ENCODE measurements around the gene SEMA3B. TPM values are rescaled to one million over a fixed set of nuclear protein-coding genes. Genes with fewer than 3 reads are reported as not detected.

Gene SEMA3B
- total RNA-seq (2022; extraction: Qiagen RNA extraction; ENCODE audit: low read depth): 5.2 to 10.2 TPM (median 6.5 TPM) in 5 replicates

DNA sequence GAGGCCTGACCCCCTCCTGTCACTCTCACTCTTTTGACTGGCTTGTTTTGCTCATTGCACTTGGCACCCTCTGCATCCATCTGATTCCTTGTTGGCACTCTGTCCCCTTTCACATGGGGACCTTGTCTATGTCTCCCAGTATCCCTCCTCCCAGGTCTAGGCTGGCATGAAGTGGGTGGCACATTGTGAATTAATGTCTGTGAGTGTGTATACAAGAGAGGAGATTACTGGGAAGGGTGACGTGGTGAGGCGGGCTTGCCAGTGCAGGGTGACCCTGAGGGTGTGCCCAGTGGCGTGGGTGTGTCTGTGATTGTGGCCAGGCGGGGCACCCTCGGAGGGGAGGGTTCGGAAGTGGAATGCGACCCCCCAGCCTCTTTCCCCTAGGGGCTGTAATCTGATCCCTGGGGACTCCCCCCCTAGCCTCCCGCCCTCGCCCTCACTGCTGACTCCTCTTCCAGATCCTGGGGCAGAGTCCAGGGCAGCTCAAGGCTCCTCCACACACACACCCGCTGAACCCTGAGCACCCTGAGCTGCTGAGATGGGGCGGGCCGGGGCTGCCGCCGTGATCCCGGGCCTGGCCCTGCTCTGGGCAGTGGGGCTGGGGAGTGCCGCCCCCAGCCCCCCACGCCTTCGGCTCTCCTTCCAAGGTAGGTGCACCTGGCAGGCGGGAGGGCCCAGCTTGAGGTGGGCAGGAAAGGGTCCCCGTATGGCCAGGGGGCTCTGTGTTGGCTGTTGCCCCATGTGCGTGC lies at the start of gene SEMA3B:
Gene SEMA3B, plus strand, starts transcription at position 445 of the 749 bp plus-strand sequence. Its CDS starts 94 bp downstream, at position 539.

GRCh38 chr3:50235716-50236483 lies 33.0 kb upstream of the SEMA3B start, which contains the start of gene GNAI2:
GNAI2 (plus strand) TSS chr3:50236204; CDS start chr3:50236336, 132 bp downstream.

DNA sequence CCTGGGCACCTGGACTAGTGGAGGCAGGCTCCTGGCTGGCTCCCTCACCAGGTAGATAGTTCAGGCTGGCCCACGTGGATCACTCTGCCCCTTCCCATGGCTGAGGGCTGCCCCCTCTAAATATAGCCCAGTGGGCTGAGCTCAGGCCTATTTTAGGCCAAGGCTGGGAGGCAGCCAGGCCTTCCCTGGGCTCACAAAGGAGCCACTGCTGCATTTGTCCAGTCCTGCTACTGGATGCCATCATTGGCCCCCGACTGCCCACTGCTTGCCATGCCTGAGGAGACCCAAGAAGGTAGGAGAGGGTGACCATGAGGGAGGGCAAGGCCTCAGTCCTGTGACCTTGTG lies 9.9 kb downstream of the SEMA3B start, which contains the start of gene LSMEM2:
Gene LSMEM2, plus strand, starts transcription at position 208 of the 345 bp plus-strand sequence. Its CDS starts 27 bp downstream, at position 235.

GRCh38 chr3:50292159-50293078 lies 23.5 kb downstream of the SEMA3B start, which contains the start of gene IFRD2:
IFRD2 (minus strand) TSS chr3:50292429; CDS start chr3:50292274, 155 bp downstream.

GRCh38 chr3:50298836-50299637 lies 30.1 kb downstream of the SEMA3B start, which contains the start of the genes HYAL3 and NAA80:
HYAL3 (minus strand) TSS chr3:50299405; CDS start chr3:50295602, 3,803 bp downstream.
NAA80 (minus strand) TSS chr3:50299405; CDS start chr3:50297463, 1,942 bp downstream.

DNA sequence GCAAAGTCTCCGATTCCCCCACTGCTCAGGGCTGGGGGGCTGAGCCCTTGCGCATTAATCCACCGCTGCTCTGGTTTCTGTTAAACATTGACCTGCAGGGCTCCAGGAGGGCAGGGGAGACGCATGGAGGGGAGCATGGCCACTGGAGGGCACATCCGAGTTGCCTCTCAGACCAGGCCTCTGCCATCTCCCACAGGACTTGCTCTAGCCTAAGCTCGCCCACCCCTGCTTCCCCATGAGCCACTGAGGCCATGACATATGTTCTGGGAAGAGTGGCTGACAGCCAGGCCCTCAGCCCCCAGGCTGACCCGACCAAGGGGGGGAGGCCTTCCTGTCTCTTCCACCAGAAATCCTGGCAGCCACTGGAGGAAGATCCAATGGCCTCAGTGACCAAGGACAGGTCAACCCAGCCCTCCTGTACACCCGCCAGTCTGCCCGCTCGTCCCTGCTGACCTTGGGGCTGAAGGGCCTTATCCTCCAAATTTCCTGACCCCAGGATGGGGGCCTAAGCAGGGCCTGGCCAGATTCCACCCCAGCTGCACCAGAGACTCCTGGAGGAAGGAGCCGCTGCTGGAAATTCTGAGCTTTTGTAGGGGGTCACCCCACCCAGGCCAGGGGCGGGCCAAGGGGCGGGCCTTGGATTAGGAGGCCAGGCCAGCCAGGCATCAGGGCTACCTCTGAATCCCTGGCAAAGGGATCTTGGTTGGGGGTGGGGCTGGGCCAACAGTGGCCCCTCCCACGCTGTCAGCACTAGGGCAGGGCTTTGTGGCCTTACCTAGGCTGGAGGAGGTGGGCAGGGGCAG lies 34.3 kb downstream of the SEMA3B start, which contains the start of gene HYAL1:
Gene HYAL1, minus strand, starts transcription at position 562 of the 803 bp plus-strand sequence. CDS start 618 bp downstream, outside the sequence.

GRCh38 chr3:50322386-50323091 lies 53.6 kb downstream of the SEMA3B start, which contains the start of gene HYAL2:
HYAL2 (minus strand) TSS chr3:50322745; CDS start chr3:50320489, 2,256 bp downstream.

Other genes with a start within 250 kb of the SEMA3B start
- gene RBM5, start 180.2 kb upstream of the SEMA3B start, total RNA-seq (2022; extraction: Qiagen RNA extraction; ENCODE audit: low read depth): 29.4 to 36.2 TPM (median 32.1 TPM) in 5 replicates
- gene SEMA3F, start 113.8 kb upstream of the SEMA3B start, total RNA-seq (2022; extraction: Qiagen RNA extraction; ENCODE audit: low read depth): 6.6 to 12.1 TPM (median 10.9 TPM) in 5 replicates
- gene GNAT1, start 77.5 kb upstream of the SEMA3B start, total RNA-seq (2022; extraction: Qiagen RNA extraction; ENCODE audit: low read depth): not detected in 5 replicates
- 0.05 to 0.32 TPM (median 0.10 TPM) in 3 of 5 replicates, not detected in the others for gene SLC38A3, start 63.9 kb upstream of the SEMA3B start, total RNA-seq (2022; extraction: Qiagen RNA extraction; ENCODE audit: low read depth)
- 31.9 to 44.2 TPM (median 43.1 TPM) in 5 replicates for gene GNAI2, start 32.9 kb upstream of the SEMA3B start, total RNA-seq (2022; extraction: Qiagen RNA extraction; ENCODE audit: low read depth)
- 0.13 TPM in 1 of 5 replicates, not detected in the others for gene LSMEM2, start 9.9 kb downstream of the SEMA3B start, total RNA-seq (2022; extraction: Qiagen RNA extraction; ENCODE audit: low read depth)
- 73.1 to 92.6 TPM (median 90.1 TPM) in 5 replicates for gene IFRD2, start 23.3 kb downstream of the SEMA3B start, total RNA-seq (2022; extraction: Qiagen RNA extraction; ENCODE audit: low read depth)
- 5.4 to 9.6 TPM (median 7.6 TPM) in 5 replicates for gene HYAL3, start 30.3 kb downstream of the SEMA3B start, total RNA-seq (2022; extraction: Qiagen RNA extraction; ENCODE audit: low read depth)
- 3.4 to 6.7 TPM (median 5.9 TPM) in 5 replicates for gene NAA80, start 30.3 kb downstream of the SEMA3B start, total RNA-seq (2022; extraction: Qiagen RNA extraction; ENCODE audit: low read depth)
- 0.27 to 0.50 TPM (median 0.45 TPM) in 5 replicates for gene HYAL1, start 34.4 kb downstream of the SEMA3B start, total RNA-seq (2022; extraction: Qiagen RNA extraction; ENCODE audit: low read depth)
- gene HYAL2, start 53.6 kb downstream of the SEMA3B start, total RNA-seq (2022; extraction: Qiagen RNA extraction; ENCODE audit: low read depth): 18.0 to 26.2 TPM (median 24.2 TPM) in 5 replicates
- gene TUSC2, start 59.1 kb downstream of the SEMA3B start, total RNA-seq (2022; extraction: Qiagen RNA extraction; ENCODE audit: low read depth): 23.2 to 42.9 TPM (median 38.6 TPM) in 5 replicates
- gene RASSF1, start 71.7 kb downstream of the SEMA3B start, total RNA-seq (2022; extraction: Qiagen RNA extraction; ENCODE audit: low read depth): 15.6 to 21.0 TPM (median 20.4 TPM) in 5 replicates
- gene ZMYND10, start 76.6 kb downstream of the SEMA3B start, total RNA-seq (2022; extraction: Qiagen RNA extraction; ENCODE audit: low read depth): 0.87 to 1.4 TPM (median 1.1 TPM) in 5 replicates
- gene NPRL2, start 81.6 kb downstream of the SEMA3B start, total RNA-seq (2022; extraction: Qiagen RNA extraction; ENCODE audit: low read depth): 10.9 to 13.8 TPM (median 11.9 TPM) in 5 replicates
- gene CYB561D2, start 81.7 kb downstream of the SEMA3B start, total RNA-seq (2022; extraction: Qiagen RNA extraction; ENCODE audit: low read depth): 14.3 to 23.8 TPM (median 20.5 TPM) in 5 replicates
- 34.2 to 49.4 TPM (median 44.2 TPM) in 5 replicates for gene TMEM115, start 90.4 kb downstream of the SEMA3B start, total RNA-seq (2022; extraction: Qiagen RNA extraction; ENCODE audit: low read depth)
- gene CACNA2D2, start 234.5 kb downstream of the SEMA3B start, total RNA-seq (2022; extraction: Qiagen RNA extraction; ENCODE audit: low read depth): 0.25 to 0.75 TPM (median 0.58 TPM) in 5 replicates

Measured in A549 treated with RU486 at 1 μM for 4 hours (cell line).